ENCODE measurements around the gene SPTSSB. TPM values are rescaled to one million over a fixed set of nuclear protein-coding genes. Genes with fewer than 3 reads are reported as not detected.

SPTSSB gene
- total and polyA plus RNA-seq, 2 donors from 2014 or later = 0.52 to 7.8 TPM

- intact Hi-C loops (cut with DNase I) = no loop called here
- Histone ChIP-seq H3K4me1 (ENCODE audit: control insufficient read depth in 2 of 3, insufficient read depth in 2 of 3, low read depth in 1 of 3, low read length in 3 of 3) (peaks cover 0 to 3% (median 0%) of the 10 kb centered on the region in 3 donors), H3K9ac (ENCODE audit: low read length in 3 of 3) (no peak overlapping the region), H3K36me3 (ENCODE audit: control insufficient read depth in 2 of 3, insufficient read depth in 3 of 3, low read length in 3 of 3) (no peaks in the 10 kb centered on the region), H3K27ac (ENCODE audit: low read depth in 2 of 2, low read length in 2 of 2) (peak overlapping the region in 1 of 2 donors; percentile 67), H3K27me3 (ENCODE audit: control insufficient read depth, insufficient read depth, low read length) (no peaks in the 10 kb centered on the region), H3K4me3 (ENCODE audit: low read length in 3 of 3) (no peak overlapping the region), H3K9me3 (ENCODE audit: control insufficient read depth in 2 of 3, insufficient read depth in 1 of 3, low read length in 3 of 3) (no peaks in the 10 kb centered on the region)
- TF ChIP-seq, protein P1, sequence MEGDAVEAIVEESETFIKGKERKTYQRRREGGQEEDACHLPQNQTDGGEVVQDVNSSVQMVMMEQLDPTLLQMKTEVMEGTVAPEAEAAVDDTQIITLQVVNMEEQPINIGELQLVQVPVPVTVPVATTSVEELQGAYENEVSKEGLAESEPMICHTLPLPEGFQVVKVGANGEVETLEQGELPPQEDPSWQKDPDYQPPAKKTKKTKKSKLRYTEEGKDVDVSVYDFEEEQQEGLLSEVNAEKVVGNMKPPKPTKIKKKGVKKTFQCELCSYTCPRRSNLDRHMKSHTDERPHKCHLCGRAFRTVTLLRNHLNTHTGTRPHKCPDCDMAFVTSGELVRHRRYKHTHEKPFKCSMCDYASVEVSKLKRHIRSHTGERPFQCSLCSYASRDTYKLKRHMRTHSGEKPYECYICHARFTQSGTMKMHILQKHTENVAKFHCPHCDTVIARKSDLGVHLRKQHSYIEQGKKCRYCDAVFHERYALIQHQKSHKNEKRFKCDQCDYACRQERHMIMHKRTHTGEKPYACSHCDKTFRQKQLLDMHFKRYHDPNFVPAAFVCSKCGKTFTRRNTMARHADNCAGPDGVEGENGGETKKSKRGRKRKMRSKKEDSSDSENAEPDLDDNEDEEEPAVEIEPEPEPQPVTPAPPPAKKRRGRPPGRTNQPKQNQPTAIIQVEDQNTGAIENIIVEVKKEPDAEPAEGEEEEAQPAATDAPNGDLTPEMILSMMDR (IDR thresholded peaks at IDR 0.05; ENCODE audit: borderline replicate concordance, extremely low read depth, insufficient read depth) = no peak
- peak; percentile 72 for FAIRE-seq
- DNase-seq = peak in 2 of 5 donors; percentile 50 to 67
Measured at GRCh38 chr3:161415506-161416231, 44.4 kb upstream of the SPTSSB start.

GRCh38 chr3:161414907-161415306 lies 43.6 kb upstream of the SPTSSB start:
- intact Hi-C loops (cut with DNase I) = no loop called here
- Histone ChIP-seq H3K36me3 (ENCODE audit: control insufficient read depth in 2 of 3, insufficient read depth in 3 of 3, low read length in 3 of 3) (no peaks in the 10 kb centered on the region), H3K27me3 (ENCODE audit: control insufficient read depth, insufficient read depth, low read length) (no peaks in the 10 kb centered on the region), H3K27ac (ENCODE audit: low read depth in 2 of 2, low read length in 2 of 2) (no peak overlapping the region), H3K9ac (ENCODE audit: low read length in 3 of 3) (no peak overlapping the region), H3K9me3 (ENCODE audit: control insufficient read depth in 2 of 3, insufficient read depth in 1 of 3, low read length in 3 of 3) (no peaks in the 10 kb centered on the region), H3K4me1 (ENCODE audit: control insufficient read depth in 2 of 3, insufficient read depth in 2 of 3, low read depth in 1 of 3, low read length in 3 of 3) (peaks cover 0 to 3% (median 0%) of the 10 kb centered on the region in 3 donors), H3K4me3 (ENCODE audit: low read length in 3 of 3) (no peak overlapping the region)
- no peak for FAIRE-seq
- no peak for DNase-seq
- TF ChIP-seq, protein P1 (IDR thresholded peaks at IDR 0.05; ENCODE audit: borderline replicate concordance, extremely low read depth, insufficient read depth) = no peak

DNA sequence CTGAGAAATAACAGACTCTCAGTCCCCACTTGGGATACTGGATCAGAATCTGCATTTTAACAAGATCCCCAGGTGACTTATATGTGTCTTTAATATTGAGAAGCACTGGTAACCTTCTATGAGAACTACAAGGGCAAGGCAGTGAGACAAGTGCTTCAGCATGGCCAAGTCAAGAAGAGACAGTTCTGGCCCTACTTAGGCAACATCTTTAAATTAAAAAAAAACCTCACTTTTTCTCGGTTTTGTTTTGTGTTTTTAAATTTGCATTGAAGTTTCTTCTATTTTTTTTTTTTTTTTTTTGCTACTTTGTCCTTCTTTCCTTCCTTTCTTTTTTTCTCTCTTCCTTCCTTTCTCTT lies 42.5 kb upstream of the SPTSSB start:
- H3K36me3 ChIP-seq (ENCODE audit: control insufficient read depth in 2 of 3, insufficient read depth in 3 of 3, low read length in 3 of 3) = no peaks in the 10 kb centered on the region

More for the DNA sequence above, 42.5 kb upstream of the SPTSSB start:
- Histone ChIP-seq H3K4me1 (ENCODE audit: control insufficient read depth in 2 of 3, insufficient read depth in 2 of 3, low read depth in 1 of 3, low read length in 3 of 3) (peaks cover 0 to 3% (median 0%) of the 10 kb centered on the region in 3 donors), H3K9me3 (ENCODE audit: control insufficient read depth in 2 of 3, insufficient read depth in 1 of 3, low read length in 3 of 3) (no peaks in the 10 kb centered on the region), H3K9ac (ENCODE audit: low read length in 3 of 3) (no peak overlapping the region), H3K27me3 (ENCODE audit: control insufficient read depth, insufficient read depth, low read length) (no peaks in the 10 kb centered on the region), H3K27ac (ENCODE audit: low read depth in 2 of 2, low read length in 2 of 2) (no peak overlapping the region), H3K4me3 (ENCODE audit: low read length in 3 of 3) (no peak overlapping the region)
- FAIRE-seq = no peak
- intact Hi-C loops (cut with DNase I) = no loop called here
- TF ChIP-seq, protein P1 (IDR thresholded peaks at IDR 0.05; ENCODE audit: borderline replicate concordance, extremely low read depth, insufficient read depth) = no peak
- DNase-seq = no peak
